Tibial artery (tissue), 4 donors: ENCODE data around the gene ACTR3.
A peak's percentile ranks its signal among the peaks of the same experiment; 100 is the strongest.

Experiments used
- DNase-seq, 2 donors: peaks; one replicate each; pipeline ENCODE4 v3.0.0-alpha.2; 2019
- H3K27ac ChIP-seq, 2 donors: fragments of 200-600 bp; sonication (generic) in 1 of 2; 1 replicate in 1 of 2; 2 replicates in 1 of 2; pipeline ENCODE4 v1.5.1; 2018 to 2019; ENCODE audit warnings: mild to moderate bottlenecking in 1 of 2
- H3K27me3 ChIP-seq, 2 donors: fragments of 200-600 bp; sonication (generic) in 1 of 2; one replicate each; pipeline versions ENCODE4 v1.5.1 to v1.6.0; 2016 to 2019
- H3K36me3 ChIP-seq, 3 donors: fragments of 200-600 bp; sonication (generic) in 2 of 3; one replicate each; pipeline ENCODE4 v1.5.1; 2016 to 2019; ENCODE audit warnings: mild to moderate bottlenecking in 2 of 3
- H3K4me1 ChIP-seq, 4 donors: fragments of 200-600 bp; sonication (generic) in 2 of 4; 1 replicate in 3 of 4; 2 replicates in 1 of 4; pipeline ENCODE4 v1.5.1; 2016 to 2019
- H3K4me3 ChIP-seq, 2 donors: fragments of 200-600 bp; sonication (generic) in 1 of 2; 1 replicate in 1 of 2; 2 replicates in 1 of 2; pipeline ENCODE4 v1.5.1; 2018 to 2019; ENCODE audit warnings: mild to moderate bottlenecking in 2 of 2
- H3K9me3 ChIP-seq, 3 donors: fragments of 200-600 bp; sonication (generic) in 1 of 3; one replicate each; pipeline ENCODE4 v1.5.1; 2016 to 2019
- CTCF ChIP-seq, 2 experiments: fragments of 200-600 bp in 1 of 2; fragments of 450-650 bp in 1 of 2; IDR thresholded peaks; one replicate each; pipeline ENCODE4 v1.5.1; 2017 to 2019; ENCODE audit warnings: antibody characterized with exemption in 2 of 2, mild to moderate bottlenecking in 1 of 2, moderate library complexity in 1 of 2
- intact Hi-C: fragments of 100-400 bp; cut with DNase I; formaldehyde crosslinking; loops from one replicate; pipeline ENCODE4 v1.15.0; 2023; ENCODE audit warnings: low total_unique reads

ACTR3 gene

GRCh38 chr2:113877711-113878598 lies 11.9 kb upstream of the ACTR3 start:
- intact Hi-C loops, result no loop called here
- Histone ChIP-seq H3K9me3 (no peaks in the 10 kb centered on the region), H3K4me3 (no peak overlapping the region), H3K27ac (no peak overlapping the region), H3K36me3 (no peaks in the 10 kb centered on the region), H3K4me1 (no peaks in the 10 kb centered on the region), H3K27me3 (no peaks in the 10 kb centered on the region)
- no peak for DNase-seq
- no peak for TF ChIP-seq CTCF (IDR thresholded peaks at IDR 0.05)

- Histone ChIP-seq H3K27me3 (no peaks in the 10 kb centered on the region), H3K4me1 (no peaks in the 10 kb centered on the region), H3K27ac (no peak overlapping the region), H3K36me3 (no peaks in the 10 kb centered on the region), H3K9me3 (no peaks in the 10 kb centered on the region), H3K4me3 (no peak overlapping the region)
- DNase-seq, result no peak
- no peak for TF ChIP-seq CTCF (IDR thresholded peaks at IDR 0.05)
- intact Hi-C loops, result no loop called here
Measured at GRCh38 chr2:113878743-113879142, 11.1 kb upstream of the ACTR3 start.

- no peak overlapping the region for H3K27ac ChIP-seq
- no peaks in the 10 kb centered on the region for H3K27me3 ChIP-seq
- TF ChIP-seq CTCF (IDR thresholded peaks at IDR 0.05), result no peak
- no peaks in the 10 kb centered on the region for H3K36me3 ChIP-seq
- H3K9me3 ChIP-seq, result no peaks in the 10 kb centered on the region
- H3K4me1 ChIP-seq, result no peaks in the 10 kb centered on the region
- no peak overlapping the region for H3K4me3 ChIP-seq
- no peak for DNase-seq
- intact Hi-C loops, result no loop called here
Measured at GRCh38 chr2:113879457-113879856, 10.4 kb upstream of the ACTR3 start.

- peak in 1 of 2 donors; percentile 44 for DNase-seq
- Histone ChIP-seq H3K4me3 (no peak overlapping the region), H3K36me3 (peaks cover 0 to 4% (median 0%) of the 10 kb centered on the region in 3 donors), H3K4me1 (peaks cover 0 to 19% (median 9%) of the 10 kb centered on the region in 4 donors), H3K27me3 (no peaks in the 10 kb centered on the region), H3K27ac (no peak overlapping the region), H3K9me3 (no peaks in the 10 kb centered on the region)
- no peak for TF ChIP-seq CTCF (IDR thresholded peaks at IDR 0.05)
- intact Hi-C loops, result no loop called here
Measured at GRCh38 chr2:113886479-113887008, 3.3 kb upstream of the ACTR3 start.

- Histone ChIP-seq H3K4me1 (peaks cover 0 to 26% (median 13%) of the 10 kb centered on the region in 4 donors), H3K36me3 (peaks cover 0 to 4% (median 0%) of the 10 kb centered on the region in 3 donors), H3K27me3 (no peaks in the 10 kb centered on the region), H3K4me3 (no peak overlapping the region), H3K9me3 (no peaks in the 10 kb centered on the region), H3K27ac (no peak overlapping the region)
- intact Hi-C loops, result no loop called here
- no peak for DNase-seq
- no peak for TF ChIP-seq CTCF (IDR thresholded peaks at IDR 0.05)
Measured at GRCh38 chr2:113887009-113887792, 2.7 kb upstream of the ACTR3 start.
